Gastroesophageal sphincter (tissue), 3 donors: ENCODE measurements around the gene PNPLA1.

Source experiments
- CTCF ChIP-seq, 4 experiments: fragments of 200-600 bp in 2 of 4; fragments of 450-650 bp in 2 of 4; sonication (generic) in 1 of 4; IDR thresholded peaks; one replicate each; pipeline ENCODE4 v1.5.1; 2017 to 2019; ENCODE audit warnings: antibody characterized with exemption in 4 of 4, mild to moderate bottlenecking in 2 of 4, moderate library complexity in 2 of 4
- EP300 ChIP-seq: sonication (generic); formaldehyde crosslinking; IDR thresholded peaks from one replicate; pipeline ENCODE4 v1.6.1; 2017; ENCODE audit warnings: antibody characterized with exemption, mild to moderate bottlenecking
- POLR2A ChIP-seq, 2 donors: fragments of 450-650 bp; IDR thresholded peaks; one replicate each; pipeline ENCODE4 v1.6.1; 2017; ENCODE audit warnings: antibody characterized with exemption in 2 of 2, mild to moderate bottlenecking in 2 of 2, moderate library complexity in 1 of 2
- POLR2AphosphoS5 ChIP-seq: sonication (generic); formaldehyde crosslinking; IDR thresholded peaks from one replicate; pipeline ENCODE4 v1.6.1; 2017; ENCODE audit warnings: antibody characterized with exemption

GRCh38 chr6:36242626-36243025 is 27.2 kb upstream of the PNPLA1 start:
- TF ChIP-seq POLR2A (IDR thresholded peaks at IDR 0.05), result no peak
- no peak for TF ChIP-seq CTCF (IDR thresholded peaks at IDR 0.05)
- TF ChIP-seq POLR2AphosphoS5, result no peak
- no peak for TF ChIP-seq EP300
